Measurements from ENCODE around the gene CTRL.

Gene CTRL

DNA sequence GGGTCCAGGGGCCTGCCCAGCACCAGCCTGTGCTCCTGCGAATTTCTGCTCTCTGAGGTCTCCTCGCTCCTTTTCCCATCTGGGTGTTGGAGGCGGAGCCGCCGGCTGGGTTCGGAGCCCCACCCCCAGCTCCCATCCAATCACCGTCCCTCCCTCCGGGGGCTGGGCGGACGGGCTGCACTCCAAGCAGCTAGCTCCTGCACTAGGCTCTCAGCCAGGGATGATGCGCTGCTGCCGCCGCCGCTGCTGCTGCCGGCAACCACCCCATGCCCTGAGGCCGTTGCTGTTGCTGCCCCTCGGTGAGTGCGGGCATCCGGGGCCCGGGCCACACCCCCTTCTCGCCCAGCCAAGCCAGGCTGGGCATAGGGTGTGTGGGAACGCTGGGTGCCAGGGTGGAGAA is 47.0 kb downstream of the CTRL start, which contains the start of gene NRN1L:
Gene NRN1L, plus strand, starts transcription at position 202 of the 400 bp plus-strand sequence. Its CDS starts 19 bp downstream, at position 221.
- H4K20me1 ChIP-seq = peaks cover 4 to 70% (median 49%) of the 10 kb centered on the region in 11 experiments; a peak in 19 of 22 replicates
- no peaks in the 10 kb centered on the region for H3K4me1 ChIP-seq
- H3K9me3 ChIP-seq (replicated peaks in 1 of 11) = no peaks in the 10 kb centered on the region
- no peak within 1 kb of the TSS for H3K4me3 ChIP-seq
- no peak for TF ChIP-seq Cebpa-rat (IDR thresholded peaks at IDR 0.05)
- no peaks in the 10 kb centered on the region for H3K27me3 ChIP-seq
- H3K4me2 ChIP-seq = no peak within 1 kb of the TSS
- no peak within 1 kb of the TSS for H3K27ac ChIP-seq
- peaks cover 71 to 89% (median 75%) of the 10 kb centered on the region in 11 experiments for H3K36me3 ChIP-seq
- H3K9ac ChIP-seq = no peak within 1 kb of the TSS; a peak in 2 of 22 replicates

DNA sequence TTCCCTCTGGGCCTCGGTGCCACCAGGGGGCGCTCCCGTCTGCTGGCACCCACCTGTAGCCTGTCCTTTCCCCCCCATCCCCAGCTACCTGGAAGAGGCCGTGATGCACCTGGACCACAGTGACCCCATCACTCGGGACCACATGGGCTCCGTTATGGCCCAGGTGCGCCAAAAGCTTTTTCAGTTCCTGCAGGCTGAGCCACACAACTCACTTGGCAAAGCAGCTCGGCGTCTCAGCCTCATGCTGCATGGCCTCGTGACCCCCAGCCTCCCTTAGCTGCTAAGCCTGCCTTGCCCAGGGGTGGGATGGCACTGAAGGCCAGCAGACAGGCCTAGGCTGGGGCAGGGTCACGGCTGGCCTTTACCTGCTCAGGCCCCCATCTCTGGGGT is 47.8 kb downstream of the CTRL start:
- no peak overlapping the region for H3K9ac ChIP-seq
- H3K9me3 ChIP-seq (replicated peaks in 1 of 11) = no peaks in the 10 kb centered on the region
- H3K4me2 ChIP-seq = no peak overlapping the region
- no peaks in the 10 kb centered on the region for H3K4me1 ChIP-seq
- H3K27me3 ChIP-seq = no peaks in the 10 kb centered on the region
- H3K27ac ChIP-seq = no peak overlapping the region
- H3K36me3 ChIP-seq = peaks cover 80 to 97% (median 83%) of the 10 kb centered on the region in 11 experiments
- H3K4me3 ChIP-seq = no peak overlapping the region
- no peak for TF ChIP-seq Cebpa-rat (IDR thresholded peaks at IDR 0.05)
- peaks cover 4 to 78% (median 49%) of the 10 kb centered on the region in 11 experiments; a peak in 19 of 22 replicates for H4K20me1 ChIP-seq

DNA sequence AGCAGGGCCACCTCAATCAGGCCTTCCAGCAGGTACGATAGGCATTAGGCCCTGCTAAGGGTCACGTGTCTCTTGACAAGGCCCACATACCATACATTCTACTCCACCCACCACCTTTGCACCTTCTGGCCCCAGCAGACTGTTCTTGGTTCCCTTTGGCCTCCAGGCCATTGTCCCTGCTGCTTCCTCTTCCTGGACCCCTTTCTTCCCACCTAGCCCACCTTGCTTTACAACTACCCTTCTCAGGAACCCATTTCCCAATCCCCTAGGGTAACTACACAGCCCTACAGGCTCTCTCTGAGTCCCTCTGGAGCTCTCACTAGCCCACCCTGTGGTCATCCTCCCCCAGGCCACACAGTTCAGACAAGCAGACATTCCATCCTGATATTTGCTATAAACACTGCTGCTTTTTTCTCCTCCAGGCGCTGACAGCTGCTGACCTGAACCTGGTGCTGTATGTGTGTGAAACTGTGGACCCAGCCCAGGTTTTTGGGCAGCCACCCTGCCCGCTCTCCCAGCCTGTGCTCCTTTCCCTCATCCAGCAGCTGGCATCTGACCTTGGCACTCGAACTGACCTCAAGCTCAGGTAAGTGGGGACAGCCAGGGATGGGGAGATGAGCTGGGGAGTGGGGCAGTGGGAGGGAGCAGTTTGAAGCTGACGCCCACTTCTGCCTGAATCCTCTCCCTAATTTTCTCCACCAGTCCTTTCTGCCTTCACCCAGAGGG is 48.4 kb downstream of the CTRL start:
- Histone ChIP-seq H3K4me3 (no peak overlapping the region), H3K4me1 (no peaks in the 10 kb centered on the region), H3K36me3 (peaks cover 85 to 100% (median 89%) of the 10 kb centered on the region in 11 experiments), H4K20me1 (peaks cover 4 to 83% (median 49%) of the 10 kb centered on the region in 11 experiments; a peak in 19 of 22 replicates), H3K27ac (no peak overlapping the region), H3K4me2 (no peak overlapping the region), H3K9ac (no peak overlapping the region), H3K9me3 (replicated peaks in 1 of 11) (no peaks in the 10 kb centered on the region), H3K27me3 (no peaks in the 10 kb centered on the region)
- no peak for TF ChIP-seq Cebpa-rat (IDR thresholded peaks at IDR 0.05)

DNA sequence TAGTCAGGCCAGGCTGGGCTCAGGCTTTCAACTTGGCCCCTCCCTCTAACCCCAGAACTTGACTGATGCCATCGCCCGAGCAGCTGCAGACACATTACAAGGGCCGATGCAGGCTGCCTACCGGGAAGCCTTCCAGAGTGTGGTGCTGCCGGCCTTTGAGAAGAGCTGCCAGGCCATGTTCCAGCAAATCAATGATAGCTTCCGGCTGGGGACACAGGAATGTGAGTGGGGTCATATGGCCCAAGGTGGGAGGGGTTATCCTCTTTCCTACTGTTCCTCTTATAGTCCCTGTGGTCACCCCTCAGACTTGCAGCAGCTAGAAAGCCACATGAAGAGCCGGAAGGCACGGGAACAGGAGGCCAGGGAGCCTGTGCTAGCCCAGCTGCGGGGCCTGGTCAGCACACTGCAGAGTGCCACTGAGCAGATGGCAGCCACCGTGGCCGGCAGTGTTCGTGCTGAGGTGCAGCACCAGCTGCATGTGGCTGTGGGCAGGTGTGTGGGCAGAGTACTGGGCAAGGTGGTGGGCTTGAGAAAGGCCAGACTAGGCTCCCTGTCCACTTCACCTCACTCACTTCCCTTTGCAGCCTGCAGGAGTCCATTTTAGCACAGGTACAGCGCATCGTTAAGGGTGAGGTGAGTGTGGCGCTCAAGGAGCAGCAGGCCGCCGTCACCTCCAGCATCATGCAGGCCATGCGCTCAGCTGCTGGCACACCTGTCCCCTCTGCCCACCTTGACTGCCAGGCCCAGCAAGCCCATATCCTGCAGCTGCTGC is 49.1 kb downstream of the CTRL start:
- Histone ChIP-seq H3K27me3 (no peaks in the 10 kb centered on the region), H3K9me3 (replicated peaks in 1 of 11) (no peaks in the 10 kb centered on the region)

DNA sequence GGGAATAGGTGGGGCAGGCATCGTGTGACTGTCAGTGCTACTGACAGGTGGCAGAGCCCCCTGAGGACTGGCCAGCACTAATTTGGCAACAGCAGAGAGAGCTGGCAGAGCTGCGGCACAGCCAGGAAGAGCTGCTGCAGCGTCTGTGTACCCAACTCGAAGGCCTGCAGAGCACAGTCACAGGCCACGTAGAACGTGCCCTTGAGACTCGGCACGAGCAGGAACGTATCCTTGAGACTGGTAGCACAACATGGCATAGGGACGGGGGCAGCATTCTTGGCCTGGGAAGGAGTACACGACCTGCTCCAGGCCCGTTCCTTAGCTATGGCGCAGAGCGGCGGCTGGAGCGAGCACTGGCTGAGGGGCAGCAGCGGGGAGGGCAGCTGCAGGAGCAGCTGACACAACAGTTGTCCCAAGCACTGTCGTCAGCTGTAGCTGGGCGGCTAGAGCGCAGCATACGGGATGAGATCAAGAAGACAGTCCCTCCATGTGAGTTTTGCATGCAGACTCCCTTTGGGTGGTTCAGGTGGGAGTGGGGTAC is 50.0 kb downstream of the CTRL start:
- H3K9ac ChIP-seq = no peak overlapping the region
- H3K36me3 ChIP-seq = peaks cover 97 to 100% (median 99%) of the 10 kb centered on the region in 11 experiments
- H3K4me3 ChIP-seq = no peak overlapping the region
- H3K27me3 ChIP-seq = no peaks in the 10 kb centered on the region
- no peaks in the 10 kb centered on the region for H3K9me3 ChIP-seq (replicated peaks in 1 of 11)
- peaks cover 4 to 98% (median 59%) of the 10 kb centered on the region in 11 experiments; a peak in 19 of 22 replicates for H4K20me1 ChIP-seq
- TF ChIP-seq Cebpa-rat (IDR thresholded peaks at IDR 0.05) = no peak
- H3K4me1 ChIP-seq = no peaks in the 10 kb centered on the region
- no peak overlapping the region for H3K27ac ChIP-seq
- H3K4me2 ChIP-seq = no peak overlapping the region

More for the DNA sequence above, 49.1 kb downstream of the CTRL start:
- Histone ChIP-seq H3K9ac (no peak overlapping the region), H3K36me3 (peaks cover 93 to 100% (median 96%) of the 10 kb centered on the region in 11 experiments), H3K4me1 (no peaks in the 10 kb centered on the region), H3K4me2 (no peak overlapping the region), H3K27ac (no peak overlapping the region), H4K20me1 (peaks cover 4 to 91% (median 50%) of the 10 kb centered on the region in 11 experiments; a peak in 19 of 22 replicates), H3K4me3 (no peak overlapping the region)
- no peak for TF ChIP-seq Cebpa-rat (IDR thresholded peaks at IDR 0.05)

DNA sequence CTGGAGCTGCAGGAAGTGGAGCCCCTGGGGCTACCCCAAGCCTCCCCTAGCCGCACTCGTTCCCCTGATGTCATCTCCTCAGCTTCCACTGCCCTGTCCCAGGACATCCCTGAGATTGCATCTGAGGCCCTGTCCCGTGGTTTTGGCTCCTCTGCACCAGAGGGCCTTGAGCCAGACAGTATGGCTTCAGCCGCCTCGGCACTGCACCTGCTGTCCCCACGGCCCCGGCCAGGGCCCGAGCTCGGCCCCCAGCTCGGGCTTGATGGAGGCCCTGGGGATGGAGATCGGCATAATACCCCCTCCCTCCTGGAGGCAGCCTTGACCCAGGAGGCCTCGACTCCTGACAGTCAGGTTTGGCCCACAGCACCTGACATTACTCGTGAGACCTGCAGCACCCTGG is 51.1 kb downstream of the CTRL start:
- Histone ChIP-seq H3K4me3 (no peak overlapping the region), H3K9me3 (replicated peaks in 1 of 11) (no peaks in the 10 kb centered on the region), H3K4me1 (peaks cover 0 to 9% (median 5%) of the 10 kb centered on the region in 10 experiments; a peak in 13 of 20 replicates), H3K4me2 (no peak overlapping the region), H3K36me3 (peaks cover 98 to 100% (median 99%) of the 10 kb centered on the region in 11 experiments), H4K20me1 (peaks cover 14 to 98% (median 70%) of the 10 kb centered on the region in 11 experiments; a peak in 20 of 22 replicates), H3K9ac (no peak overlapping the region), H3K27ac (no peak overlapping the region), H3K27me3 (no peaks in the 10 kb centered on the region)
- TF ChIP-seq Cebpa-rat (IDR thresholded peaks at IDR 0.05) = no peak

DNA sequence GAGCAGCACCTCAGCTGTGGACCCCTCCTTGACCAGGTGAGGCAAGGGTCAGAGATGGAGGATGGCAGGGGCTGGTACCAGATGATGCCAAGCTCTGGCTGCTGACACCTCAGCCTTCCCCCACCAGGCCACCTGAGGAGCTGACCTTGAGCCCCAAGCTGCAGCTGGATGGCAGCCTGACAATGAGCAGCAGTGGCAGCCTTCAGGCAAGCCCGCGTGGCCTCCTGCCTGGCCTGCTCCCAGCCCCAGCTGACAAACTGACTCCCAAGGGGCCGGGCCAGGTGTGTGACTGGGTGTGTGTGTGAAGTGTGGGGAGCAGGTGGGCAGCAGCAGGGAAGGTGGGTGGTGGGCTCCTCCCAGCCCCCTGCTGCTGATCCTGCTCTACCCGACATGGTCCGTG is 51.7 kb downstream of the CTRL start:
- TF ChIP-seq Cebpa-rat (IDR thresholded peaks at IDR 0.05) = no peak
- H4K20me1 ChIP-seq = peaks cover 21 to 100% (median 73%) of the 10 kb centered on the region in 11 experiments; a peak in 21 of 22 replicates

More for the DNA sequence above, 51.7 kb downstream of the CTRL start:
- no peak overlapping the region for H3K4me3 ChIP-seq
- H3K4me1 ChIP-seq = peaks cover 5 to 15% (median 11%) of the 10 kb centered on the region in 10 experiments; a peak in 19 of 20 replicates
- no peak overlapping the region; a peak in 1 of 22 replicates for H3K9ac ChIP-seq
- no peak overlapping the region for H3K27ac ChIP-seq
- no peaks in the 10 kb centered on the region for H3K27me3 ChIP-seq
- peaks cover 94 to 100% (median 99%) of the 10 kb centered on the region in 11 experiments for H3K36me3 ChIP-seq
- H3K4me2 ChIP-seq = no peak overlapping the region
- H3K9me3 ChIP-seq (replicated peaks in 1 of 11) = no peaks in the 10 kb centered on the region

Data from BLaER1 treated with 17β-estradiol and CSF1 and Interleukin-3, amounts not matched to agents 10 nM and 100 nM (cell line).